ENCODE data around the gene GPR156.
A peak's percentile ranks its signal among the peaks of the same experiment; 100 is the strongest.
"Not testable (repeated sequence)": the region's sequence is repeated elsewhere in the genome, so short reads cannot be mapped to it uniquely, and the experiment has no call there.

The GPR156 gene

GRCh38 chr3:120324190-120324589 is 39.2 kb upstream of the GPR156 start:
- POLR2A ChIA-PET: no interaction called here
- H3K36me3 ChIP-seq (ENCODE audit: control insufficient read depth in 2 of 2, insufficient read depth in 1 of 2, low read length in 2 of 2): peaks cover 0 to 30% of the 10 kb centered on the region in 2 experiments; a peak in 2 of 3 replicates

GRCh38 chr3:120323761-120324160 is 38.7 kb upstream of the GPR156 start:
- H3K36me3 ChIP-seq (ENCODE audit: control insufficient read depth in 2 of 2, insufficient read depth in 1 of 2, low read length in 2 of 2): peaks cover 0 to 26% of the 10 kb centered on the region in 2 experiments; a peak in 2 of 3 replicates
- POLR2A ChIA-PET; H3K4me3 ChIP-seq (ENCODE audit: low read depth, low read length); H3K9me3 ChIP-seq (ENCODE audit: control insufficient read depth, insufficient read depth, low read depth, low read length); H3K4me1 ChIP-seq (ENCODE audit: control insufficient read depth, insufficient read depth, low read length); H3K27ac ChIP-seq (ENCODE audit: extremely low read depth, low read depth, low read length): not testable (repeated sequence)
- CTCF ChIA-PET: interaction anchor here (1.0 kb wide), 1 partner anchor 94 kb away, joined by 3 read pairs; no protein-coding TSS in a partner anchor

More at GRCh38 chr3:120324190-120324589, 39.2 kb upstream of the GPR156 start:
- Histone ChIP-seq H3K4me1 (ENCODE audit: control insufficient read depth, insufficient read depth, low read length) (no peaks in the 10 kb centered on the region), H3K4me3 (ENCODE audit: low read depth, low read length) (no peak overlapping the region), H3K9me3 (ENCODE audit: control insufficient read depth, insufficient read depth, low read depth, low read length) (no peaks in the 10 kb centered on the region), H3K27ac (ENCODE audit: extremely low read depth, low read depth, low read length) (no peak overlapping the region)
- CTCF ChIA-PET: interaction anchor here (1.0 kb wide), 1 partner anchor 93 kb away, joined by 3 read pairs; no protein-coding TSS in a partner anchor
- TF ChIP-seq ATF2 (tag by site-specific recombination; IDR thresholded peaks at IDR 0.05; ENCODE audit: low read depth) (peak; percentile 72), ELK4 (IDR thresholded peaks at IDR 0.05; ENCODE audit: borderline replicate concordance, low read depth, low read length) (no peak)

GRCh38 chr3:120311863-120312794 is 27.1 kb upstream of the GPR156 start:
- Histone ChIP-seq H3K4me3 (ENCODE audit: low read depth, low read length) (no peak overlapping the region), H3K27ac (ENCODE audit: extremely low read depth, low read depth, low read length) (no peak overlapping the region), H3K4me1 (ENCODE audit: control insufficient read depth, insufficient read depth, low read length) (no peaks in the 10 kb centered on the region), H3K36me3 (ENCODE audit: control insufficient read depth in 2 of 2, insufficient read depth in 1 of 2, low read length in 2 of 2) (peaks cover 0 to 4% of the 10 kb centered on the region in 2 experiments; a peak in 1 of 3 replicates), H3K9me3 (ENCODE audit: control insufficient read depth, insufficient read depth, low read depth, low read length) (no peaks in the 10 kb centered on the region)
- CTCF ChIA-PET: interaction anchor here (0.6 kb wide), 1 partner anchor 10 kb away, joined by 4 read pairs; no protein-coding TSS in a partner anchor
- no peak for TF ChIP-seq BCL6B (tag by site-specific recombination; IDR thresholded peaks at IDR 0.05)
- TF ChIP-seq ZNF350 (tag by site-specific recombination; IDR thresholded peaks at IDR 0.05): no peak
- no peak for TF ChIP-seq GLIS2 (tag by site-specific recombination; IDR thresholded peaks at IDR 0.05)
- no peak for TF ChIP-seq PRDM1 (tag by site-specific recombination; IDR thresholded peaks at IDR 0.05)
- no peak for TF ChIP-seq ZNF626 (tag by site-specific recombination; IDR thresholded peaks at IDR 0.05)
- TF ChIP-seq ZNF561 (tag by site-specific recombination; IDR thresholded peaks at IDR 0.05; ENCODE audit: borderline replicate concordance): no peak
- TF ChIP-seq ZXDB (tag by site-specific recombination; IDR thresholded peaks at IDR 0.05): no peak
- no peak for TF ChIP-seq ZBTB21 (tag by site-specific recombination; IDR thresholded peaks at IDR 0.05)
- TF ChIP-seq OVOL3 (tag by site-specific recombination; IDR thresholded peaks at IDR 0.05): no peak
- no peak for TF ChIP-seq ZBTB48 (tag by site-specific recombination; IDR thresholded peaks at IDR 0.05)
- TF ChIP-seq HOXD13 (CRISPR knock-in tag; IDR thresholded peaks at IDR 0.05; ENCODE audit: borderline replicate concordance): no peak
- no peak for TF ChIP-seq ZNF341 (tag by site-specific recombination; IDR thresholded peaks at IDR 0.05; ENCODE audit: low read depth)
- TF ChIP-seq ZNF560 (tag by site-specific recombination; IDR thresholded peaks at IDR 0.05; ENCODE audit: borderline replicate concordance): no peak
- TF ChIP-seq ZNF664 (tag by site-specific recombination; IDR thresholded peaks at IDR 0.05): no peak
- POLR2A ChIA-PET: no interaction called here
